ENCODE data around the gene SLC25A21.
"Not testable (repeated sequence)": the region's sequence is repeated elsewhere in the genome, so short reads cannot be mapped to it uniquely, and the experiment has no call there.

The SLC25A21 gene

GRCh38 chr14:36935976-36936678 is 236.3 kb downstream of the SLC25A21 start:
- DNase-seq = no peak

DNA sequence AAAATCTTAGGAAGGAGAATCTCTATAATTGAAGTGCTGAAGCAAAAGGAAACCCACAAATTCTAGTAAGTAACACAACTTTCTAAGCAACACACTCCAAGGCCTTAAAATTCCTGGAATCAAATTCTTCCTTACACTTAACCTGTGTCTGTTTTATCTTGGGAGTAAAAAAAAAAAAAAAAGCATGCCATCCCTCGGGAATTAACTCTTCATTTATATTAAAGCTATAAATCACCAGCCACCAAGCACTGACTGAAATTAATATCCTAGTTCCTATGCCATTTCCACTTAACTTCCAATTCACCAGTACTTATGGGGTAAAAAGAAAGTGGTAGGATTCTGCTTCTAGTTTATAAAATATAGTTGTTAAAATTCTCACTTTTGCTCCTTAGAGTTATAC is 238.1 kb downstream of the SLC25A21 start:
- no peak for DNase-seq

DNA sequence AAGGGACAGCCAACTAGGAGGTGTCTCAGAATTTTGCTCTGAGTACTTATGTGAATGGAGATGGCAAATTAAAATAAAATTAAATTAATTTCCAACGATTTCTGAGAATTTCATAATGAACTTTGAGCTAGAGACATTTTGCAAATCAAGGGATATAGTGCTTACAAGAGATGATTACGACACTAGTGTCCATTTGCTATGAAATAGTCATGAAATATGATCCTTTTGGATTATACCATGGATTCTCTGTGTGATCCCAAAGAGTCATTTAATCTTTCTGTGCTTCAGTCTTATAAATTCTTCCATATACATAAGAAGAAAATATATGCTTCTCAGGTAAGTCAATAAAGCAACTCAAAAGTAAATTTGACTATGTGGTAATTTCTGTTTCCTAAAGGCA is 240.6 kb downstream of the SLC25A21 start:
- DNase-seq = no peak

DNA sequence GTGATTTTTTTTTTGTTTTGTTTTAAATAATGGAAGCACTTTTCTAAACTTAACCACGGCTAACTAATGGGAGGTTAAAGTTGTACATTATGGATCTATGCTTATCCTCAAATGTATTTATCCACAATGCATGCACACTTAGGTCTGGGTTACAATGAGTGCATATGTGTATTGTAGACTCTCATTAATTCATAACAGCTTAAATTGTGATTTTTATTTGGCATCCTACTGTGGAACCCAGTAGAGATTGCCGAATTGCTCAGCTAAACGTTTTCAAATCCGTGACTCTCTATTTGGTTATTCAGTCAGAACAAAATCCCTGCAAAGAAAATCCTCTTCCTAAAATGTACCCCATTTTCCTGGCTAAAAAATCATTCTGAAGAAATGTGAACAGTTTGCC is 244.0 kb downstream of the SLC25A21 start:
- no peak for DNase-seq

DNA sequence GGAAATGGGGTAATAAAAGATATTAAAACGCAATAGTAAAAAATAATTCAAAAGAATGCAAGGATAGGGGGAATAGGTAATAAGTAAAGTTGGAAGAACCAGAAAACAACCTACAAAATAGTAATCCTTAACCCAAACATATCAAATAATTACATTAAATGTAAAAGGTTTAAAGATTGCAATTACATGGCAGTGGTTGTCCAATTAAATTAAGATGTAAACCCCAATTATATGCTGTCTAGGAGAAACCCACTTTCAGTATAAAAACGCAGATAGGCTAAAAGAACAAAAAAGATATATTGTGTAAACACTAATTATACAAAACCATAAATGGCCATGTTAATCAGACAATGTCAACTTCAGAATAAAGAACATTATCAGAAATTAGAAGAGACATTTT is 247.3 kb downstream of the SLC25A21 start:
- DNase-seq = no peak

GRCh38 chr14:36916668-36917067 is 255.7 kb downstream of the SLC25A21 start:
- DNase-seq = no peak

GRCh38 chr14:36915081-36915480 is 257.3 kb downstream of the SLC25A21 start:
- no peak for DNase-seq

DNA sequence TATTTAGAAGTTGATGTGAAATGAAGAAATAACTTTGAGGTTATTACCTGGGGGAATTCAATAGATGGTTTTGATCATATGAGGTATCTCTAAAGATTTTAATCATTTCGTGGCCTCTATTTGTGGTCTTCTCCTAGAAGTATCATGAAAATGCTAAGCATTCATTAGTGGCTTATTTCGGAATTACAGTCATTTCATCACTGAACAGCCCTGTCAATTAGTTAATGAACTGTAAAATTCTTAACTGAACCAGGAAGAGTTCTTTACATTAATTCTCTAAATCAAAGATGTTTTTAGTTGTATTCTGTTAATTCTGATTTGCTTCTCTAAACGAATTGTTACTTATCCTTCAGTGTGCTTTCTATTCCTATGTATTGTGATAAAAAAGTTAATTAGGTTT is 261.8 kb downstream of the SLC25A21 start:
- no peak for DNase-seq

- no peak for DNase-seq
Measured at GRCh38 chr14:36905272-36905888, 267.0 kb downstream of the SLC25A21 start.

DNA sequence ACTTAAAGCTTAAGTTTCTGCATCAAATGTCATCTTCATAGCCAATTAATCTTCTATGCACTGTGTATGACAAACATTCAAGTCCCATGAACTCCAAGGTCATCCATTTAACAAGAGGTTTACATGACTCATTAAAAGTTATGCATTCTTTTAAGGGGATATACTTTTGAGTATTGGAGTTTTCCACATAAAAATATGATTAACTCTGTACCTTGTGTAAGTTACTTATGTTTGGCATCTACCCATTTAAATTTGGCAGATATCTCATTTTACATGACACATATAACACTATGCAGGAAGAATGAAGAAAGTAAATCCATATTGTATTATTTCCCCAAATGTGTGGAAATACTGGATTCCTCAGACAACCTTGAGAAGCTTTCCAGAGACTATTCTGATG is 270.5 kb downstream of the SLC25A21 start:
- no peak for DNase-seq

- no peak for DNase-seq
Measured at GRCh38 chr14:36900846-36901245, 271.6 kb downstream of the SLC25A21 start.

GRCh38 chr14:36896300-36896699 is 276.1 kb downstream of the SLC25A21 start:
- not testable (repeated sequence) for DNase-seq

DNA sequence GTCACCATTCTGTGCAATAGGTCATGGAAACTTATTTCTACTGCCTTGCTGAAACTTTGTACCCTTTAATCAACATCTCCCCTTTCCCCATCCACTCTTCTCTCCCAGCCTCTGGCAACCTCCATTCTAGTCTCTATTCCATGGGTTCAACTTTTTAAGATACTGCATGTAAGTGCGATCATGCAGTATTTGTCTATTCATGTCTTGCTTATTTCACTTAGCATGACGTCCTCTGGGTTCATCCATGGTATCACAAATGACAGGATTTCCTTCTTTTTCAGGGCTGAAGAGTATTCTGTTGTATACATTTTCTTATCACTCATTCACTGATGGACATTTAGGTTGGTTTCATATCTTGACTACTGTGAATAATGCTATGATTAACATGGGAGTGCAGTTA is 288.4 kb downstream of the SLC25A21 start:
- DNase-seq = no peak

- DNase-seq = no peak
Measured at GRCh38 chr14:36880276-36880675, 292.1 kb downstream of the SLC25A21 start.

DNA sequence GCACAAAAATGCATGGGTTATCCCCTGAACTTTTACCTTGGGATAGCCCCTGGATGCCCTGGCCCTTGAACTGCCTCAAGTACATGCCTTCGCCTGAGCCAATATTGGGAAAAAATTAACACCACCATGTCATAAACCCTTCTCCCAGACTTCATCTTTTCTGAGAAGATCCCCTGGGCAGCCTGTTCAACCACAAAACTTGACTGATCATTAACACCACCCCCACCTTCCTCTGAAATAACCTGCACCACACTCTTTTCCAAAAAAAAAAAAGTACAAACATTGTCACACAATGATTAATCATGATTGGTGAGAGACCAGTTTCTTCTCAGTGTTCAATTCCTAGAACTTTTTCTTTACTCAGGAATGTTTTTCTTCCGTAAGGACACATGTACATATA is 292.8 kb downstream of the SLC25A21 start:
- no peak for DNase-seq

- no peak for DNase-seq
Measured at GRCh38 chr14:36874396-36875138, 297.8 kb downstream of the SLC25A21 start.

DNA sequence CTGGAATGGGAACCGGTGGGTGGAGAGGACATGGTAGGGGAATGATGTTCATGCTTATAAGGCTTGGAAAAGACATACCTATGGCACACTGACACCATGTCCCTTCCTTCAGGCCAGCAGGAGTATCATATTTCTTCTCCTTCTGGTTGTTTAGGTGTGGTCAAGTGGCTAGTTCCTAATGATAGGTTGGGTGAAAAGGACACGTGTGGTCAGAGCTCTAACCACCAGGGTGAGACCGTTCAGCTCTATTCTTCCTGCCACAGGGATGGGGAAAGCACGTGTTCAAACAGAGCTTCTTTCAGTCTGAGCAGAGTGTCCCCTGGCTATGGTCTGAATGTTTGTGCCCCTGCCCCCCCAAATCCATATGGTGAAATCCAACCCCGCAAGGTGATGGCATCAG is 301.6 kb downstream of the SLC25A21 start:
- DNase-seq = no peak

- no peak for DNase-seq
Measured at GRCh38 chr14:36869125-36869524, 303.3 kb downstream of the SLC25A21 start.

DNA sequence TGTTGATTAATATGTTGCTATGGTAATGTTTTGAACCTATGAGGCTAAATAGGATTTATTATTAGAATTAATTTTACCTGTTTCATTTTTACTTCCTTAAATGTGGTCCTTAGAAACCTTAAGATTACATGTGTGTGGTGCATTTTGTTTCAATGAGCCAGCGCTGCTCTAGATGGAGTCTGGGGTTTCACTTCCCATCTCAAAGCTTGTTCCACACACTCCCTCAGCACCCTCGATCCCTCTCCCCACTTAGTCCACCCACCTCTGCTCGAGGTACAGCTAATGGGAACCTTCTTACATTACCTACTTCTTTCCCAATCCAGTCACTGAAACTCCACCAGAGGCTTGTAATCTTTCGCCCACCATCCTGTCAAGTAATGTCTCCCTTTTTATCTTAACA is 305.5 kb downstream of the SLC25A21 start:
- no peak for DNase-seq

DNA sequence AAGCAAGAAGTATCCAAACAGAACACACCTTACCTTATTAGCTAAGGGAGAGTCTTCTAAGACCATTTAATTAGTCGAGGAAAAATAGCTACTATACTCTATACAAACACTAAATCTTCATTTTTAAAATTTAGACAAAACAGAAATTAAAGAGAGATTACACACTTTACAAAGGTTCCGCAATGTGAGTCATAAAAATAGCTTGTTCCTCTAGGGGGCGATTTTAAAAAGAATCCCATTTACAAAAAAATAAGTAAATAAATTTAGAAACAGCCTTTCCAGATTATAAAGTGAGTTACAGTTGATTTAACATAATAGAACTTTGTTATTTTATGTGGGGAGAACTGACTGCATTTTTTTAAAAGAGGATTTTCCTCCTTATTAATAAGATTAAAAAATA is 309.1 kb downstream of the SLC25A21 start:
- DNase-seq = no peak

DNA sequence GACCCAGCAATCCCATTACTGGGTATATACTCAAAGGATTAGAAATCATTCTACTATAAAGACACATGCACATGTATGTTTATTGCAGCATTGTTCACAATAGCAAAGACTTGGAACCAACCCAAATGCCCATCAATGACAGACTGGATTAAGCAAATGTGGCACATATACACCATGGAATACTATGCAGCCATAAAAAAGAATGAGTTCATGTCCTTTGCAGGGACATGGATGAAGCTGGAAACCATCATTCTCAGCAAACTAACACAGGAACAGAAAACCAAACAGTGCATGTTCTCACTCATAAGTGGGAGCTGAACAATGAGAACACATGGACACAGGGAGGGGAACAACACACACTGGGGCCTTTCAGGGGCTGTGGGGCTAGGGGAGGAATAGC is 310.2 kb downstream of the SLC25A21 start:
- DNase-seq = not testable (repeated sequence)

DNA sequence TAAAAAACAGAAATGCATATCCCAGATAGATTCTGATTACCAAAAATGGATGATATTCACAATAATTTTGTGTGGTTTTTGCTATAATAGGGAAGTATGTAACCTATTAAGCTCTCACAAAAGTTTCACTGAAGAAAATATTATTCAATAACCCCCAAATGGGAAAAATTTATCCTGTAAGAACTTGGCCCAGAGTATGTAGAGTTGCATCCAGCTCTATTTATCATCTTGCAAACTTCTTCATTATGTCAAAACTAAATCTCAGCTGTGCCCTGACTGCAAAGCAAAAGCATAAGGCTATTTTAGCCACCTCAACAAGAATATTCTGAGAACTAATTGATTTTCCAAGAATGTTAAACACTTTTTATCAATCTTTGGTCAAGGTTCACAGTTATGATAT is 311.6 kb downstream of the SLC25A21 start:
- DNase-seq = no peak

DNA sequence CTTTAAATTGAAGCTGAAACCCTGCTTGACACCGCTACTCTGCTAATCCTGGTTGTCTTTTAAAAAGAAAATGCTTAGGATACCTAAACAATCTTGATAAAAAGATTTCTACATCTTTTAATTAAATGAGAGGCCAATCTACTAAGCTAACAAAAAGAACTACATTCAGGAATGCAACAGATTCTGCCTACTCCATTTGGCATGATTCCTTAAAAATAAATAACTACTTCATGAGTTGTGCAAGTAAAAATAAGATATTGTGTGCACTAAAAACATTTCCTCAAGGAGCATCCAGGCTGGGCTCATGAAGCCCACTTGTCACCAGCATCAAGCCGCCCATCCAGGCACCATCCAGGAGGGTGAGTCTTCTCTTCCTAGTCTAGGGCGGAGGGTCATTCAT is 313.3 kb downstream of the SLC25A21 start:
- no peak for DNase-seq

DNA sequence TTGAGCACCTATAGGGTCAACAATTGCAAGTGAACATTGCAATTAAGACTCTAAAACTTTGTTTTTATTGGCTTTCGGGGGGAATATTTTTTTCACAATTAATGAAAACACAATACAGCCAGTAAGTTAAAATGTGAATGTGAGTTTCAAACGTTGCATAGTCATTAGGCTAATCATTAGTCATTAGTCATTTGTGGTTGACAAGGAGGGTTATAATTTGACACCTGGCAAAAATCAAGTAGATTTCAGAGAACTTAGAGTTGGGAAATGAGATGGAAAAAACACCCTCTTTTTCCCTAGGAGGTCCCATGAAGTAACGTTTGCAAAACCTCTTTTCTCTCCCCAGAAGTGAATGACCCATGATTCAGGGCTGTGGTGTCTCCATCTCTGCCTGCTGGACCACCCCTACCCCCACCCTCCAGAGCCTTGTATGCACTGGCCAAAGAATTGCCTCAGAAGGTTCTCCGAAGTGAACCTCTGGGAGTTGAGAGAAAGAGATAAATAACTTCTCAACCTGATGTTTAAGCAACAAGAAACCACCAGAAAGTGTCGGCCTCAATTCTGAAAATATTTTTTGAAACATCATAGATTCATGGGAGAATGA is 314.5 kb downstream of the SLC25A21 start:
- DNase-seq = no peak
